HTR-8/SVneo (cell line): ENCODE measurements around the gene ATIC.

Source experiments
- DNase-seq: peaks from one replicate; pipeline ENCODE4 v3.0.0; 2011; ENCODE audit warnings: low spot score, mixed read lengths; ENCODE audit not compliant: insufficient read length
- FAIRE-seq: peaks from 2 replicates; lab custom pipeline; 2011; peaks lifted over from hg19 to GRCh38; lab: Jason Lieb, UNC

ATIC gene

DNA sequence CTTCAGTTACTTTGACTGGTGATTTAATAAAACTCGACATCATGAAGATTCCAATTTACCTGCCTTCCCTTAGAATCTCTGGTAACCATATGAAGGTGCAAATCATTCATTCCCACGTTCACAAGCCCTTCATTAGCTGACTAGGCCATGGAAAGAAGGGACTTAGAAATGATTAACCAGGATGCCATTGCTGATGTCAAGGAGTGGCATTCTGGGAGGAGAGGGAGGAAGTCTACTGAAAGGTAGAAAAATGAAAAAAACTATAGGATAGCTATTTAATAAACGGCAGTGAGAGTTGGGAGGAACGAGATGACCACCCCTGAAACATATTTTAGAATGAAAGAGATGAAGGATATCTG lies 1.4 kb downstream of the ATIC start:
- FAIRE-seq, result no peak

DNA sequence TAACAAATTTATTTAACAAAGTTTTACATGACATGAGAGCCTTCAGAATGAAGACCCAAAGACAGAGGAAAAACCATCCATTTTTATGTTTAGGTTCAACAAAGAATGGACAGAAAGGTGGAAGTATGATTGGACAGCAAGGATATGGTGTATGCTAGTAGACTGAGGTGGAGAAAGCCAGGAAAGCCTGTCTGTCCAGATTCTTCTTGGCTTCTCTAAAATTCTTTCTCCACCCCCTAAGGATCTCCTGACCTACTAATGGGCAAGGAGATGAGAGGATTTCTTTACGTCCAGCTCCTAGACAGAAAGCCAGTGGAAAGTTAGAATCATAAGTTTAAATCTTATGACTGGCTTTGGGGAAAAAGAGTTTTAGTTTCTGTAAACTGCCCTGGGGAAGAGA lies 3.0 kb downstream of the ATIC start:
- no peak for FAIRE-seq

More for the DNA sequence above, 1.4 kb downstream of the ATIC start:
- no peak for DNase-seq

DNA sequence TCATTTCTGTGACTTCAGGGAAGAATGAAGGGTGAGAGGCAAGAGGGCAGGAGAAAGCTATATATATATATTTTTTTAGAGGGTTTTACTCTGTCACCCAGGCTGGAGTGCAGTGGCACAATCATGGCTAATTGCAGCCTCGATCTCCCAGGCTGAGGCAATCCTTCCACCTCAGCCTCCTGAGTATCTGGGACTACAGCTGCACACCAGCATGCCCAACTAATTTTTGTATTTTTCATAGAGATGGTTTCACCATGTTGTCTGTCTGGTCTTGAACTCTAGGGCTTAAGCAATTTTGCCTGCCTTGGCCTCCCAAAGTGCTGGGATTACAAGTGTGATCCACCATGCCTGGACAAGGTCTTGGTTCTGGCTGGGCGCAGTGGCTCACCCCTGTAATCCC lies 3.4 kb downstream of the ATIC start:
- FAIRE-seq (no peak), DNase-seq (no peak)

More for the DNA sequence above, 3.0 kb downstream of the ATIC start:
- DNase-seq, result no peak

- FAIRE-seq (no peak), DNase-seq (no peak)
Measured at GRCh38 chr2:215316336-215316735, 4.5 kb downstream of the ATIC start.

- FAIRE-seq, result no peak
- DNase-seq, result no peak
Measured at GRCh38 chr2:215319500-215319899, 7.6 kb downstream of the ATIC start.

DNA sequence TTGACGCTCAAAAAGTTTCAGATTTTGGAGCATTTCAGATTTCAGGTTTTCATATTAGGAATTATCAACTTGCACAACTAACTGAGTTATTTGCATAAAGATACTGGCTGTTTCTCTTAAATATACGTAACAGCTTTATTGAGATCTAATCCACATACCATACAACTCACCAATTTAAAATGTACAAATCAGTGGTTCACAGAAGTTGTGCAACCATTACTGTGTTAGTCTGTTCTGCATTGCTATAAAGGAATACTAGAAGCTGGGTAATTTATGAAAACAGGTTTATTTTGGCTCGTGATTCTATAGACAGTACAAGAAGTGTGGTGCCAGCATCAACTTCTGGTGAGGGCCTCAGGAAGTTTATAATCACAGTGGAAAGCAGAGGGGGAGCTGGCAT lies 8.2 kb downstream of the ATIC start:
- DNase-seq (no peak), FAIRE-seq (no peak)

DNA sequence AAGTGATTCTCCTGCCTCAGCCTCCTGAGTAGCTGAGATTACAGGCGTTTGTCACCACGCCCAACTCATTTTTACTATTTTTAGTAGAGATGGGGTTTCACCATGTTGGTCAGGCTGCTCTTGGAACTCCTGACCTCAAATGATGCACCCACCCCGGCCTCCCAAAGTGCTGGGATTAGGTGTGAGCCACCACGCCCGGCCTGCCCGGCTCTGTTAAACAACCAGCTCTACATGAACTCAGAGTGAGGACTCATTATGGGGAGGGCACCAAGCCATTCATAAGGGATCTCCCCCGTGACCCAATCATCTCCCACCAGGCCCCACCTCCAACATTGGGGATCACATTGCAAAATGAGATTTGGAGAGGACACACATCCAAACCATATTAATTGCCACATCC lies 8.8 kb downstream of the ATIC start:
- DNase-seq (no peak), FAIRE-seq (no peak)

- FAIRE-seq (no peak), DNase-seq (no peak)
Measured at GRCh38 chr2:215324811-215325210, 13.0 kb downstream of the ATIC start.

GRCh38 chr2:215328066-215328465 lies 16.2 kb downstream of the ATIC start:
- DNase-seq (no peak), FAIRE-seq (no peak)

GRCh38 chr2:215332872-215333595 lies 21.2 kb downstream of the ATIC start:
- FAIRE-seq (no peak), DNase-seq (no peak)

DNA sequence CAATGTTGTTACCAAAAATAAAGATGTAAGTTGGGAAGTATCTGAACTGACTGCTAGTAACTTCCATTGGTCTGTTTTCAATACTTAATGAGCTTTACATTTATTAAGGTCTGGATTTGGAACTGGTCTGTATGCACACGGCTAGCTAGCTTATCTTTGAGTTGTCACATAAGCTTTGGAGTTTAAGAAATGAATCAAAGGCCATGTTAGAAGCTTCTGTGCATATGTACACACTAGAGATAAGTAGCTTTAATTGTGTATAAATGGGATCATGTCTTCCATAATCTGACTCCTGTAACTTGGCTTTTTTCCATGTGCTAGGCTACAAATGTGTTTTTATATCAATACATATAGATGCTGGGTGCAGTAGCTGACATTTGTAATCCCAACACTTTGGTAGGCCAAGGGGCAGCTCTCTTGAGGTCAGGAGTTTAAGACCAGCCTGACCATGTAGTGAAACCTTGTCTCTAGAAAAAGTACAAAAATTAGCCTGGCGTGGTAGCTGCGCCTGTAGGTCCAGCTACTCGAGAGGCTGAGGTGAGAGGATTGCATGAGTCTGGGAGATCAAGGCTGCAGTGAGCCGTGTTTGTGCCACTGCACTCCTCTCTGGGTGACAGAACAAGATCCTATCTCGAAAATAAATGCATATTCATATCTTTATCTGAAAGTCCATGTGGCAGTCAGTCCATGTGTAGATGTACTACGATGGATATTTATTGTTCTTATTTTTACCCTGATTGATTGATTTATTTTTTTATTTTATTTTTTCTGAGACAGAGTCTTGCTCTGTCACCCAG lies 27.2 kb downstream of the ATIC start:
- DNase-seq, result no peak
- no peak for FAIRE-seq

DNA sequence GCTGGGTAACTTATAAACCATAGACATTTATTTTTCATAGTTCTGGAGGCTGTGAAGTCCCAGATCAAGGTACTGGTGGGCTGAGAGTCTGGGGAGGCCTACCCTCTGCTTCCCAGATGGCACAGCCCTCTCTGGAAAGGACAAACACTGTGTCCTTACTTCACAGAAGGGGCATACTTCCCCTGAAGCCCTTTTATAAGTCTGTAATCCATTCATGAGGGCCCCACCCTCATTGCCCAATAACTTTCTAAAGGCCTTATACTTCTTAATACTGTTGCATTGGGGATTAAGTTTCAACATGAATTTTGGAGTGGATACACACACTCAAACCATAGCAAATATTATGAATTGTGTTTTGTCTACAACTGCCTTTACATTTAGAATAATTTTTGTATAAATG lies 36.0 kb downstream of the ATIC start:
- DNase-seq, result no peak
- FAIRE-seq, result no peak

DNA sequence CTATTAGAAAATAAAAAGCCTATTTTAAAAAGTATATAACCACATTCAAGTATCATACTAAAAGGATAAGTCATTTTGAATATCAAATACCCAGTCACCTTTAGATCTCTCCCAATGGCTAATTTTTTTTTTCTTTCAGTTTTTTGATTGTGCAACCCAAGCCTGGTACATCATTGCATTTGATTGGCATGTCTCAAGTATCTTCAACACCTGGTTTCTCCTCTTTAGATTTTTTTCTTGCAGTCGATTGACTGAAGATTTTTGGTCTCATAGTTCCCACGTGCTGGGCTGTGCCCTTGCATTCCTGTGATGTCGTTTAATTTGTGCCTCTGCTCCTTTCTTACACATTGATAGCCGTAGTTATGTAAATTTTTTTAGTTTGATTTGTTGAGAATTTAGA lies 40.7 kb downstream of the ATIC start:
- DNase-seq, result no peak
- no peak for FAIRE-seq

DNA sequence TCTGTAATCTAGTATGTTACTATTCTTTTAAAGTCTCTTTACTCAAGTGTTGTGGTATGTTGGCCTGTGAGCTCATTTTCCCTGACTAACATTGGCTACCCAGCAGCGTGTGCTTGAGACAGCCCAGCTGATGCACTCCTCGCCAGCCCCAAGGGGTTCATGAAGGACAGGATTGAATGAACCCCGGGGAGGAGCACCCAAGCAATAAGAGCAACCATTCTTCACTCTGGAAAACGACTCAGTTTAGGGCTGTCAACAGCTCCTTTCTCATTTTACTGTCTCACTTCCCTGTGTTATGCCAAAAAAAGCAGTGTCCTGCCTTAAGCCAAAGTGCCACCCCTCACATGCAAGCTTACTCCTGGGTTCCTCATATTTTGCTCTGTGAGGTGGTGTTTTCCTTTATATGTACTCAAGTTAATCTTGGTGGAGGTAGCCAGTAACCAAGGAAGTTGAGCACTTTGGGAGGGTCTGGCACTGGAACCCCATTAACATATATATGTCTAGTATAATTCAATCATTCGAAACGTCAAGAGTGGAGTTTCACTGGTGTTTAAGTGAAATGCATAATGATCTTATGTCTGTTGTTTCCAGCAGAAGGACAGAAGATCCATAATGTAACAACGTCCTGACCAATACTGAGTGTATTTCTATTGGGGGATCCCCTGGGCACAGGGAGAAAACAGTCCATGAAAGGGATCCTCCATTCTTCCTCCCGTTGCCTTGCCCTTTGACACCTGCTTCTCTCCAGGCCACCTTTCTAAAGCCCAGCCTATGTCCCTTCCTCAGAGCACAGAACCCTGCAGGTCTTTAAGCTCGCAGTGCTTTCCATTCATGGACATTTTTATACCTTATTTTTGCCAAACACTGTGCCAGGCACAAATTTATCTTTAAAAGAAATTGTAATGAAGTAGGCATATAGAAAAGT lies 43.2 kb downstream of the ATIC start:
- DNase-seq (no peak), FAIRE-seq (no peak)

GRCh38 chr2:215355801-215356200 lies 43.9 kb downstream of the ATIC start:
- FAIRE-seq, result no peak
- no peak for DNase-seq

DNA sequence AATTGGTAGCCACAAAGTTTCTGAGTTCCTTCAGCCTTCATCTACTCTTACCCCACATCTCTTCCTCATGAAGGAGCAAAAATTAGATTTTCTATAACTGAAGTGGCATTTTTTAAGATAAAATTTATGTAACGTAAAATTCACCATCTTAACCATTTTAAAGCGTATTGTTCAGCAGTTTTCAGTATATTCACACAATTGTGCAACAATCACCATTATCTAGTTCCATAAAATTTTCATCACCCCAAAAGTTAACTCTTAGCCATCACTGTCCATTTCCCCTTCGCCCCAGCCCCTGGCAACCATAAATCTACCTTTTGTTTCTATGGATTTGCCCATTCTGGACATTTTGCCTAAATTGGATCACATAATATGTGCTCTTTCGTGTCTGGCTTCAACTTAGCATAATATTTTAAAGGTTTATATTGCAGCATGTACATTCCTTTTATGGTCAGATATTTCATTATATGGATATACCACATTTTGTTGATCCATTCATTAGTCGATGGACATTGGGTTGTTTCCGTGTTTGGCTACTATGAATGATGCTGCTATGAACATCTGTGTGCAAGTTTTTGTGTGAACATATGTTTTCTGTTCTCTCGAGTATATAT lies 44.6 kb downstream of the ATIC start:
- no peak for FAIRE-seq
- DNase-seq, result no peak

- FAIRE-seq, result no peak
- no peak for DNase-seq
Measured at GRCh38 chr2:215356948-215357461, 45.1 kb downstream of the ATIC start.

GRCh38 chr2:215357660-215358059 lies 45.8 kb downstream of the ATIC start:
- no peak for FAIRE-seq
- no peak for DNase-seq

- DNase-seq (no peak), FAIRE-seq (no peak)
Measured at GRCh38 chr2:215358312-215358845, 46.5 kb downstream of the ATIC start.
